DOHH2 (cell line): ENCODE results near the gene CXCL1.

ENCODE experiments used
- H3F3A ChIP-seq: fragments of 200-600 bp; sonication (generic), shearing (Covaris generic); 2 replicates; pipeline ENCODE4 v1.6.0; 2016; ENCODE audit warnings: antibody characterized with exemption, mild to moderate bottlenecking; ENCODE audit not compliant: control insufficient read depth, insufficient read depth
- H3K27ac ChIP-seq: fragments of 200-600 bp; sonication (generic); 2 replicates; pipeline ENCODE4 v1.5.1; 2014; ENCODE audit warnings: low read depth, mild to moderate bottlenecking, low read length, moderate library complexity
- H3K27me3 ChIP-seq: fragments of 200-600 bp; sonication (generic); 2 replicates; pipeline ENCODE4 v1.6.1; 2014; ENCODE audit warnings: mild to moderate bottlenecking, low read length, mixed read lengths; ENCODE audit not compliant: control insufficient read depth
- H3K36me3 ChIP-seq: fragments of 200-600 bp; sonication (generic); 2 replicates; pipeline ENCODE4 v1.6.1; 2014; ENCODE audit warnings: mild to moderate bottlenecking, low read length, moderate library complexity, mixed read lengths; ENCODE audit not compliant: control insufficient read depth
- H3K4me1 ChIP-seq: fragments of 200-600 bp; sonication (generic); 2 replicates; pipeline ENCODE4 v1.6.1; 2014; ENCODE audit warnings: mild to moderate bottlenecking, low read length, mixed read lengths; ENCODE audit not compliant: control insufficient read depth
- H3K4me2 ChIP-seq: fragments of 200-600 bp; sonication (generic); 2 replicates; pipeline ENCODE4 v1.6.0; 2014; ENCODE audit warnings: mild to moderate bottlenecking, low read length, moderate library complexity
- H3K4me3 ChIP-seq: fragments of 200-600 bp; sonication (generic); 2 replicates; pipeline ENCODE4 v1.5.1; 2014; ENCODE audit warnings: mild to moderate bottlenecking, low read length, mixed read lengths
- H3K79me2 ChIP-seq: fragments of 200-600 bp; sonication (generic); 2 replicates; pipeline ENCODE4 v1.6.1; 2014; ENCODE audit warnings: mild to moderate bottlenecking, low read length, mixed read lengths; ENCODE audit not compliant: control insufficient read depth
- H3K9me2 ChIP-seq: fragments of 200-600 bp; sonication (generic); replicated peaks from 2 replicates; pipeline ENCODE4 v1.6.1; 2014; ENCODE audit warnings: mild to moderate bottlenecking, low read length, mixed read lengths; ENCODE audit not compliant: control insufficient read depth
- H3K9me3 ChIP-seq: fragments of 200-600 bp; sonication (generic); 2 replicates; pipeline ENCODE4 v1.6.1; 2014; ENCODE audit warnings: antibody characterized with exemption, low read length, mixed read lengths; ENCODE audit not compliant: control insufficient read depth, insufficient read depth
- H4K20me1 ChIP-seq: fragments of 200-600 bp; sonication (generic); 2 replicates; pipeline ENCODE4 v1.6.0; 2014; ENCODE audit warnings: low read depth, mild to moderate bottlenecking, antibody characterized with exemption, low read length, moderate library complexity; ENCODE audit not compliant: control insufficient read depth, insufficient read depth
- EZH2phosphoT487 ChIP-seq: fragments of 200-600 bp; sonication (generic); IDR thresholded peaks from 2 replicates; pipeline ENCODE4 v1.6.1; 2017; ENCODE audit warnings: borderline replicate concordance, mild to moderate bottlenecking, antibody characterized with exemption, low read length, moderate library complexity, mixed read lengths
- TF ChIP-seq, protein P1 (sequence below): fragments of 200-600 bp; sonication (generic); IDR thresholded peaks from one replicate; pipeline ENCODE4 v1.5.1; 2014; ENCODE audit warnings: antibody characterized with exemption, mild to moderate bottlenecking, low read depth, low read length; ENCODE audit not compliant: poor library complexity, severe bottlenecking

The CXCL1 gene

DNA sequence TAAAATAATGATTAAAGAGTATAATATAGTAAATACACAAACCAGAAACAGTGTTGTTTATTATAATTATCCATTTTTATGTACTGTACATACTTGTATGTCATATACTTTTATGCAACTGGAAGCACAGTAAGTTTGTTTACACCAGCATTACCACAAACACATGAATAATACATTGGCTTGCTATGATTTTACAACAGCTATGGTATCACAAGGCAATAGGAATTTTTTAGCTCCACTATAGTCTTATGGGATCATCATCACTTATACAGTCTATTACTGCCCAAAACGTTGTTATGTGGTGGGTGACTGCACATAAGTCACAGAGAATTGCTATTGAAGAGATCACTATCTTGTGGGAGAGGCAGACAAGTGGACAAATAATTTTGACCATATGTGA lies 17.9 kb upstream of the CXCL1 start:
- Histone ChIP-seq H3K4me1 (no peaks in the 10 kb centered on the region), H3K27ac (no peak overlapping the region), H3K79me2 (no peaks in the 10 kb centered on the region), H3K4me3 (no peak overlapping the region), H3F3A (no peaks in the 10 kb centered on the region), H3K9me3 (no peaks in the 10 kb centered on the region), H4K20me1 (no peaks in the 10 kb centered on the region), H3K27me3 (no peaks in the 10 kb centered on the region), H3K4me2 (no peak overlapping the region), H3K36me3 (no peaks in the 10 kb centered on the region), H3K9me2 (no peaks in the 10 kb centered on the region)
- no peak for TF ChIP-seq EZH2phosphoT487
- TF ChIP-seq, protein P1, sequence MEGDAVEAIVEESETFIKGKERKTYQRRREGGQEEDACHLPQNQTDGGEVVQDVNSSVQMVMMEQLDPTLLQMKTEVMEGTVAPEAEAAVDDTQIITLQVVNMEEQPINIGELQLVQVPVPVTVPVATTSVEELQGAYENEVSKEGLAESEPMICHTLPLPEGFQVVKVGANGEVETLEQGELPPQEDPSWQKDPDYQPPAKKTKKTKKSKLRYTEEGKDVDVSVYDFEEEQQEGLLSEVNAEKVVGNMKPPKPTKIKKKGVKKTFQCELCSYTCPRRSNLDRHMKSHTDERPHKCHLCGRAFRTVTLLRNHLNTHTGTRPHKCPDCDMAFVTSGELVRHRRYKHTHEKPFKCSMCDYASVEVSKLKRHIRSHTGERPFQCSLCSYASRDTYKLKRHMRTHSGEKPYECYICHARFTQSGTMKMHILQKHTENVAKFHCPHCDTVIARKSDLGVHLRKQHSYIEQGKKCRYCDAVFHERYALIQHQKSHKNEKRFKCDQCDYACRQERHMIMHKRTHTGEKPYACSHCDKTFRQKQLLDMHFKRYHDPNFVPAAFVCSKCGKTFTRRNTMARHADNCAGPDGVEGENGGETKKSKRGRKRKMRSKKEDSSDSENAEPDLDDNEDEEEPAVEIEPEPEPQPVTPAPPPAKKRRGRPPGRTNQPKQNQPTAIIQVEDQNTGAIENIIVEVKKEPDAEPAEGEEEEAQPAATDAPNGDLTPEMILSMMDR, result no peak

DNA sequence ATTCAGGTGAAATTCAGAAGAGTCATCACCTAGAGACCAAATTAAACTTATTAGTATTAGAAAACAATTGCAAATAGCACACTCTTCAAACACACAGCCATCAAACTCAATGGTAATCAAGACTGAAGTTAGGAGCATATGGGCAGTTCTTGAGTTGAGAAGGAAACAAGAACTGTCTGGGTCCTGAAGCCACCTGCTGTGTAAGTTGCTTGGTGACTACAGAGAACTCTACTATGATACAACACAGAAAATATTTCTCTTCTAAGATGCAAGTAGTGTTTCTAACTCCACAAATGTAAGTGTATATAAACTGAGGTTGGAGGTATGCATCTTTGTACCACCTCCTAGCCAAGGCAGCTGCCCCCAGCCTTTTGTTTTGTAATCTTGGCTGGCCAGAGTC lies 16.4 kb upstream of the CXCL1 start:
- no peak overlapping the region for H3K27ac ChIP-seq
- no peaks in the 10 kb centered on the region for H3K79me2 ChIP-seq
- no peaks in the 10 kb centered on the region for H3K27me3 ChIP-seq
- no peaks in the 10 kb centered on the region for H3K36me3 ChIP-seq
- no peak overlapping the region for H3K4me2 ChIP-seq
- H3K9me2 ChIP-seq, result no peaks in the 10 kb centered on the region
- no peaks in the 10 kb centered on the region for H3K9me3 ChIP-seq
- no peaks in the 10 kb centered on the region for H4K20me1 ChIP-seq
- H3K4me1 ChIP-seq, result no peaks in the 10 kb centered on the region
- no peaks in the 10 kb centered on the region for H3F3A ChIP-seq
- TF ChIP-seq, protein P1, result no peak
- TF ChIP-seq EZH2phosphoT487, result no peak
- no peak overlapping the region for H3K4me3 ChIP-seq

DNA sequence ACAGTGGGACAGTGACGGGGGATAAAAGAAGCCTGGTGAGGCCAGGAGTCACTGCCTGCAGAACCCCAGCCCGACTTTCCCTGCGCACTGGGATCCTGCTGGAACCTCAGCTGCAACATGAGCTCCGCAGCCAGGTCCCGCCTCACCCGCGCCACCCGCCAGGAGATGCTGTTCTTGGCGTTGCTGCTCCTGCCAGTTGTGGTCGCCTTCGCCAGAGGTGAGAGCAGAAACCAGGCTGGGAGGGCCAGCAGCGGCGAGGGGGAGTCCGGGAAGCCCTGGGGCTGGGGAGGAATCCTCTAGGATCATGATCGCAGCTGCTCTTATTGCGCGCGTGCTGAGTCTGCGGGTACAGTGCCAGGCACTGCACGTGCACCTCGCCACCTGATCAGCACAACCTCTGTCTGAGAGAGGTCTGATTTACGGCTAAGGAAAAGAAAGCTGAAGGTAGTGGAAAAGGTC lies 15.9 kb upstream of the CXCL1 start, which contains the start of gene PF4V1:
Gene PF4V1 (plus strand): TSS at position 51 of the 459 bp plus-strand sequence. CDS start 67 bp downstream, at position 118.
- Histone ChIP-seq H3K27me3 (no peaks in the 10 kb centered on the region), H3K9me2 (no peaks in the 10 kb centered on the region), H3K4me2 (no peak within 1 kb of the TSS), H3K4me3 (no peak within 1 kb of the TSS), H3K9me3 (no peaks in the 10 kb centered on the region), H3K4me1 (no peaks in the 10 kb centered on the region), H3F3A (no peaks in the 10 kb centered on the region), H4K20me1 (no peaks in the 10 kb centered on the region), H3K36me3 (no peaks in the 10 kb centered on the region), H3K79me2 (no peaks in the 10 kb centered on the region), H3K27ac (no peak within 1 kb of the TSS)
- TF ChIP-seq, protein P1, result no peak
- TF ChIP-seq EZH2phosphoT487, result no peak
